GM12878 (cell line): ENCODE data around the gene SHB. TPM values are rescaled to one million over a fixed set of nuclear protein-coding genes. Genes with fewer than 3 reads are reported as not detected.

ENCODE experiments used
- CBFB ChIP-seq: IDR thresholded peaks from 2 replicates; pipeline ENCODE4 v1.6.1; 2016; ENCODE audit warnings: antibody characterized with exemption, low read depth
- CBX5 ChIP-seq: sonication (generic); IDR thresholded peaks from 2 replicates; pipeline ENCODE4 v1.6.1; 2016; ENCODE audit warnings: low read depth, moderate library complexity, mild to moderate bottlenecking, inconsistent platforms
- DPF2 ChIP-seq: fragments of 450-650 bp; IDR thresholded peaks from 2 replicates; pipeline ENCODE4 v1.6.1; 2017; ENCODE audit warnings: mild to moderate bottlenecking
- MEF2A ChIP-seq: IDR thresholded peaks from 2 replicates; pipeline ENCODE4 v1.6.1; 2011; ENCODE audit warnings: low read depth, mild to moderate bottlenecking, low read length, moderate library complexity; ENCODE audit not compliant: insufficient read depth
- MTA2 ChIP-seq: fragments of 450-650 bp; IDR thresholded peaks from 2 replicates; pipeline ENCODE4 v1.6.1; 2016; ENCODE audit warnings: low read depth, mild to moderate bottlenecking, moderate library complexity
- POLR2A ChIP-seq: IDR thresholded peaks from 2 replicates; pipeline ENCODE4 v1.6.1; 2011; ENCODE audit warnings: low read depth, mild to moderate bottlenecking, low read length
- RBBP5 ChIP-seq: fragments of 200-600 bp; sonication (generic); conservative IDR thresholded peaks from 2 replicates; pipeline ENCODE4 v1.6.1; 2016
- SRF ChIP-seq, 2 experiments: IDR thresholded peaks; 2 replicates each; pipeline ENCODE4 v1.6.1; 2011; ENCODE audit warnings: low read depth in 2 of 2, low read length in 2 of 2, mild to moderate bottlenecking in 1 of 2, moderate library complexity in 1 of 2
- TCF3 ChIP-seq: IDR thresholded peaks from 2 replicates; pipeline ENCODE4 v1.6.1; 2012; ENCODE audit warnings: low read depth, mild to moderate bottlenecking, low read length, borderline replicate concordance; ENCODE audit not compliant: insufficient read depth
- ZNF207 ChIP-seq: fragments of 450-650 bp; IDR thresholded peaks from 2 replicates; pipeline ENCODE4 v1.6.1; 2014; ENCODE audit warnings: antibody characterized with exemption, mild to moderate bottlenecking, borderline replicate concordance
- polyA plus RNA-seq, 11 experiments: library from polyadenylated mRNA; depleted of rRNA in 4 of 11; unstranded in 6 of 11; stranded (reverse) in 5 of 11; fragments of >200 nt; fragmentation: Nextera tagmentation in 4 of 11; fragmentation: Illumina TruSeq in 1 of 11; extraction: Ambion mirVana in 4 of 11; extraction: Trizol in 1 of 11; gene quantifications; 1 replicate in 1 of 11; 2 replicates in 10 of 11; pipeline versions ENCODE4 v1.2.1 to v1.2.3, GENCODE V29; 2011 to 2016; ENCODE audit warnings: inconsistent platforms in 2 of 11, missing spikeins in 2 of 11, low read depth in 1 of 11
- total RNA-seq, 4 experiments: library from RNA; depleted of rRNA in 3 of 4; stranded (reverse); fragments of >200 nt in 3 of 4; fragmentation: Illumina TruSeq in 1 of 4; extraction: Trizol in 1 of 4; gene quantifications; 2 replicates each; pipeline versions ENCODE4 v1.2.1 to v1.2.3, GENCODE V29; 2013 to 2021
- TF ChIP-seq, protein P1 (sequence below): fragments of 450-650 bp; IDR thresholded peaks from 2 replicates; pipeline ENCODE4 v1.6.1; 2017; ENCODE audit warnings: antibody characterized with exemption, mild to moderate bottlenecking, moderate library complexity
- TF ChIP-seq, protein P2 (sequence below): IDR thresholded peaks from 2 replicates; pipeline ENCODE4 v1.6.1; 2012; ENCODE audit warnings: low read length, inconsistent platforms
- TF ChIP-seq, protein P3 (sequence below): fragments of 450-650 bp; formaldehyde crosslinking; IDR thresholded peaks from 2 replicates; pipeline ENCODE4 v1.5.0; 2022; ENCODE audit warnings: mild to moderate bottlenecking, missing genetic modification characterization
- TF ChIP-seq, protein P4 (sequence below): IDR thresholded peaks from 2 replicates; pipeline ENCODE4 v1.6.1; 2011; ENCODE audit warnings: borderline replicate concordance, low read depth, mild to moderate bottlenecking, moderate library complexity, mixed read lengths, low read length; ENCODE audit not compliant: insufficient read depth; ENCODE audit errors: extremely low read length
- TF ChIP-seq, protein P5 (sequence below): IDR thresholded peaks from 2 replicates; pipeline ENCODE4 v1.6.1; 2012; ENCODE audit warnings: improper control_type of control experiment, low read depth, low read length; ENCODE audit not compliant: insufficient replicate concordance

SHB gene
- total and polyA plus RNA-seq, 10 of the 15 experiments (the other 5 are each of a cell fraction or from before 2014, with no cell fraction given) = 0.29 to 6.2 (median 1.3) TPM

DNA sequence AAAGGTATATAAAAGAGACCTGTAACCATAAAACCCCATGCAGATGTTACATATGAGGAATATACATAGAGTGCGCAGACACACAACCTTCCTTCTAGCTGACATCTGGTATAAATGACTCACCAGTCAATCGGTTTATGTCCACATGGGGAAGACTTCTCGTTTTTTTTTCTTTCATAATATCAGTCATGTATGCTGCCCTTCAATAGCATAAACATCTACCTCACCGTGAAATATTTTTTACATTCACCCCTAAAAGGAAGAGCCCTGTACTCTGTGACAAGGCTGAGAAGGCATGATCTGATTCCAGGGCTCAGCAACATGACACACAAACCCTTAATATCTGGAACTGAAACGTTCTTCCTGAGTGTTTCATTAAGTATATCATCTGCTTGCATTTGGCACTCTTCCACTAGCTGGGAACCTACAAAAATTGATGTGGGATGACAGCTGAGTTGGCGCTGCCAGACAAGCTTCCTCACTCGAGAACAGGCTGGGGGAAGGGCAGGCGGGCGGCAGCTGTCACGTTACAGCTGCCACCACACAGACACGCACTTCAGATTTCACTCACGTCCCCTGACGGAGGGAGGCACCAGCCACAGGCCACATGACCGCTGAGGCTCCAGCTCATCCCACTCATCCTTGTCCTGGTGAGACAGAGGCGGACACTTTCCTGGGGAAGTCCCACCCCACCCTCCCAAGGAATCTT is 74.2 kb downstream of the SHB start (continued):
- no peak for TF ChIP-seq SRF (IDR thresholded peaks at IDR 0.05; ENCODE audit: low read depth in 2 of 2, low read length in 2 of 2)
- TF ChIP-seq, protein P1, sequence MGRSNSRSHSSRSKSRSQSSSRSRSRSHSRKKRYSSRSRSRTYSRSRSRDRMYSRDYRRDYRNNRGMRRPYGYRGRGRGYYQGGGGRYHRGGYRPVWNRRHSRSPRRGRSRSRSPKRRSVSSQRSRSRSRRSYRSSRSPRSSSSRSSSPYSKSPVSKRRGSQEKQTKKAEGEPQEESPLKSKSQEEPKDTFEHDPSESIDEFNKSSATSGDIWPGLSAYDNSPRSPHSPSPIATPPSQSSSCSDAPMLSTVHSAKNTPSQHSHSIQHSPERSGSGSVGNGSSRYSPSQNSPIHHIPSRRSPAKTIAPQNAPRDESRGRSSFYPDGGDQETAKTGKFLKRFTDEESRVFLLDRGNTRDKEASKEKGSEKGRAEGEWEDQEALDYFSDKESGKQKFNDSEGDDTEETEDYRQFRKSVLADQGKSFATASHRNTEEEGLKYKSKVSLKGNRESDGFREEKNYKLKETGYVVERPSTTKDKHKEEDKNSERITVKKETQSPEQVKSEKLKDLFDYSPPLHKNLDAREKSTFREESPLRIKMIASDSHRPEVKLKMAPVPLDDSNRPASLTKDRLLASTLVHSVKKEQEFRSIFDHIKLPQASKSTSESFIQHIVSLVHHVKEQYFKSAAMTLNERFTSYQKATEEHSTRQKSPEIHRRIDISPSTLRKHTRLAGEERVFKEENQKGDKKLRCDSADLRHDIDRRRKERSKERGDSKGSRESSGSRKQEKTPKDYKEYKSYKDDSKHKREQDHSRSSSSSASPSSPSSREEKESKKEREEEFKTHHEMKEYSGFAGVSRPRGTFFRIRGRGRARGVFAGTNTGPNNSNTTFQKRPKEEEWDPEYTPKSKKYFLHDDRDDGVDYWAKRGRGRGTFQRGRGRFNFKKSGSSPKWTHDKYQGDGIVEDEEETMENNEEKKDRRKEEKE = no peak
- peak; percentile 46; the same call in 1 of the 2 replicates for TF ChIP-seq CBFB
- peak; percentile 82 for TF ChIP-seq MTA2
- TF ChIP-seq, protein P2, sequence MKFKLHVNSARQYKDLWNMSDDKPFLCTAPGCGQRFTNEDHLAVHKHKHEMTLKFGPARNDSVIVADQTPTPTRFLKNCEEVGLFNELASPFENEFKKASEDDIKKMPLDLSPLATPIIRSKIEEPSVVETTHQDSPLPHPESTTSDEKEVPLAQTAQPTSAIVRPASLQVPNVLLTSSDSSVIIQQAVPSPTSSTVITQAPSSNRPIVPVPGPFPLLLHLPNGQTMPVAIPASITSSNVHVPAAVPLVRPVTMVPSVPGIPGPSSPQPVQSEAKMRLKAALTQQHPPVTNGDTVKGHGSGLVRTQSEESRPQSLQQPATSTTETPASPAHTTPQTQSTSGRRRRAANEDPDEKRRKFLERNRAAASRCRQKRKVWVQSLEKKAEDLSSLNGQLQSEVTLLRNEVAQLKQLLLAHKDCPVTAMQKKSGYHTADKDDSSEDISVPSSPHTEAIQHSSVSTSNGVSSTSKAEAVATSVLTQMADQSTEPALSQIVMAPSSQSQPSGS = peak; percentile 32; the same call in 1 of the 2 replicates
- TF ChIP-seq RBBP5 = no peak
- TF ChIP-seq DPF2 = peak; percentile 93
- TF ChIP-seq, protein P3, sequence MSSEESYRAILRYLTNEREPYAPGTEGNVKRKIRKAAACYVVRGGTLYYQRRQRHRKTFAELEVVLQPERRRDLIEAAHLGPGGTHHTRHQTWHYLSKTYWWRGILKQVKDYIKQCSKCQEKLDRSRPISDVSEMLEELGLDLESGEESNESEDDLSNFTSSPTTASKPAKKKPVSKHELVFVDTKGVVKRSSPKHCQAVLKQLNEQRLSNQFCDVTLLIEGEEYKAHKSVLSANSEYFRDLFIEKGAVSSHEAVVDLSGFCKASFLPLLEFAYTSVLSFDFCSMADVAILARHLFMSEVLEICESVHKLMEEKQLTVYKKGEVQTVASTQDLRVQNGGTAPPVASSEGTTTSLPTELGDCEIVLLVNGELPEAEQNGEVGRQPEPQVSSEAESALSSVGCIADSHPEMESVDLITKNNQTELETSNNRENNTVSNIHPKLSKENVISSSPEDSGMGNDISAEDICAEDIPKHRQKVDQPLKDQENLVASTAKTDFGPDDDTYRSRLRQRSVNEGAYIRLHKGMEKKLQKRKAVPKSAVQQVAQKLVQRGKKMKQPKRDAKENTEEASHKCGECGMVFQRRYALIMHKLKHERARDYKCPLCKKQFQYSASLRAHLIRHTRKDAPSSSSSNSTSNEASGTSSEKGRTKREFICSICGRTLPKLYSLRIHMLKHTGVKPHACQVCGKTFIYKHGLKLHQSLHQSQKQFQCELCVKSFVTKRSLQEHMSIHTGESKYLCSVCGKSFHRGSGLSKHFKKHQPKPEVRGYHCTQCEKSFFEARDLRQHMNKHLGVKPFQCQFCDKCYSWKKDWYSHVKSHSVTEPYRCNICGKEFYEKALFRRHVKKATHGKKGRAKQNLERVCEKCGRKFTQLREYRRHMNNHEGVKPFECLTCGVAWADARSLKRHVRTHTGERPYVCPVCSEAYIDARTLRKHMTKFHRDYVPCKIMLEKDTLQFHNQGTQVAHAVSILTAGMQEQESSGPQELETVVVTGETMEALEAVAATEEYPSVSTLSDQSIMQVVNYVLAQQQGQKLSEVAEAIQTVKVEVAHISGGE (CRISPR knock-in tag) = no peak
- TF ChIP-seq MEF2A = 0 out of 2 replicates have a peak, but pooled peaks have one; percentile 17
- TF ChIP-seq, protein P4, sequence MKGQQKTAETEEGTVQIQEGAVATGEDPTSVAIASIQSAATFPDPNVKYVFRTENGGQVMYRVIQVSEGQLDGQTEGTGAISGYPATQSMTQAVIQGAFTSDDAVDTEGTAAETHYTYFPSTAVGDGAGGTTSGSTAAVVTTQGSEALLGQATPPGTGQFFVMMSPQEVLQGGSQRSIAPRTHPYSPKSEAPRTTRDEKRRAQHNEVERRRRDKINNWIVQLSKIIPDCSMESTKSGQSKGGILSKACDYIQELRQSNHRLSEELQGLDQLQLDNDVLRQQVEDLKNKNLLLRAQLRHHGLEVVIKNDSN = peak; percentile 75
- peak; percentile 99 for TF ChIP-seq TCF3
- TF ChIP-seq CBX5 = no peak
- no peak for TF ChIP-seq POLR2A
- TF ChIP-seq, protein P5, sequence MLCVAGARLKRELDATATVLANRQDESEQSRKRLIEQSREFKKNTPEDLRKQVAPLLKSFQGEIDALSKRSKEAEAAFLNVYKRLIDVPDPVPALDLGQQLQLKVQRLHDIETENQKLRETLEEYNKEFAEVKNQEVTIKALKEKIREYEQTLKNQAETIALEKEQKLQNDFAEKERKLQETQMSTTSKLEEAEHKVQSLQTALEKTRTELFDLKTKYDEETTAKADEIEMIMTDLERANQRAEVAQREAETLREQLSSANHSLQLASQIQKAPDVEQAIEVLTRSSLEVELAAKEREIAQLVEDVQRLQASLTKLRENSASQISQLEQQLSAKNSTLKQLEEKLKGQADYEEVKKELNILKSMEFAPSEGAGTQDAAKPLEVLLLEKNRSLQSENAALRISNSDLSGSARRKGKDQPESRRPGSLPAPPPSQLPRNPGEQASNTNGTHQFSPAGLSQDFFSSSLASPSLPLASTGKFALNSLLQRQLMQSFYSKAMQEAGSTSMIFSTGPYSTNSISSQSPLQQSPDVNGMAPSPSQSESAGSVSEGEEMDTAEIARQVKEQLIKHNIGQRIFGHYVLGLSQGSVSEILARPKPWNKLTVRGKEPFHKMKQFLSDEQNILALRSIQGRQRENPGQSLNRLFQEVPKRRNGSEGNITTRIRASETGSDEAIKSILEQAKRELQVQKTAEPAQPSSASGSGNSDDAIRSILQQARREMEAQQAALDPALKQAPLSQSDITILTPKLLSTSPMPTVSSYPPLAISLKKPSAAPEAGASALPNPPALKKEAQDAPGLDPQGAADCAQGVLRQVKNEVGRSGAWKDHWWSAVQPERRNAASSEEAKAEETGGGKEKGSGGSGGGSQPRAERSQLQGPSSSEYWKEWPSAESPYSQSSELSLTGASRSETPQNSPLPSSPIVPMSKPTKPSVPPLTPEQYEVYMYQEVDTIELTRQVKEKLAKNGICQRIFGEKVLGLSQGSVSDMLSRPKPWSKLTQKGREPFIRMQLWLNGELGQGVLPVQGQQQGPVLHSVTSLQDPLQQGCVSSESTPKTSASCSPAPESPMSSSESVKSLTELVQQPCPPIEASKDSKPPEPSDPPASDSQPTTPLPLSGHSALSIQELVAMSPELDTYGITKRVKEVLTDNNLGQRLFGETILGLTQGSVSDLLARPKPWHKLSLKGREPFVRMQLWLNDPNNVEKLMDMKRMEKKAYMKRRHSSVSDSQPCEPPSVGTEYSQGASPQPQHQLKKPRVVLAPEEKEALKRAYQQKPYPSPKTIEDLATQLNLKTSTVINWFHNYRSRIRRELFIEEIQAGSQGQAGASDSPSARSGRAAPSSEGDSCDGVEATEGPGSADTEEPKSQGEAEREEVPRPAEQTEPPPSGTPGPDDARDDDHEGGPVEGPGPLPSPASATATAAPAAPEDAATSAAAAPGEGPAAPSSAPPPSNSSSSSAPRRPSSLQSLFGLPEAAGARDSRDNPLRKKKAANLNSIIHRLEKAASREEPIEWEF = peak; percentile 19
- TF ChIP-seq ZNF207 = peak; percentile 36; the same call in 1 of the 2 replicates
